Stimulated activated naive CD4-positive, alpha-beta T cell treated with Interleukin-2 at 50 U/mL for 16 hours (primary cell): Measurements from ENCODE around the gene DUSP28.

Experiments used
- DNase-seq: peaks from one replicate; lab custom pipeline; 2025; lab: John Stamatoyannopoulos, UW

DUSP28 gene

DNA sequence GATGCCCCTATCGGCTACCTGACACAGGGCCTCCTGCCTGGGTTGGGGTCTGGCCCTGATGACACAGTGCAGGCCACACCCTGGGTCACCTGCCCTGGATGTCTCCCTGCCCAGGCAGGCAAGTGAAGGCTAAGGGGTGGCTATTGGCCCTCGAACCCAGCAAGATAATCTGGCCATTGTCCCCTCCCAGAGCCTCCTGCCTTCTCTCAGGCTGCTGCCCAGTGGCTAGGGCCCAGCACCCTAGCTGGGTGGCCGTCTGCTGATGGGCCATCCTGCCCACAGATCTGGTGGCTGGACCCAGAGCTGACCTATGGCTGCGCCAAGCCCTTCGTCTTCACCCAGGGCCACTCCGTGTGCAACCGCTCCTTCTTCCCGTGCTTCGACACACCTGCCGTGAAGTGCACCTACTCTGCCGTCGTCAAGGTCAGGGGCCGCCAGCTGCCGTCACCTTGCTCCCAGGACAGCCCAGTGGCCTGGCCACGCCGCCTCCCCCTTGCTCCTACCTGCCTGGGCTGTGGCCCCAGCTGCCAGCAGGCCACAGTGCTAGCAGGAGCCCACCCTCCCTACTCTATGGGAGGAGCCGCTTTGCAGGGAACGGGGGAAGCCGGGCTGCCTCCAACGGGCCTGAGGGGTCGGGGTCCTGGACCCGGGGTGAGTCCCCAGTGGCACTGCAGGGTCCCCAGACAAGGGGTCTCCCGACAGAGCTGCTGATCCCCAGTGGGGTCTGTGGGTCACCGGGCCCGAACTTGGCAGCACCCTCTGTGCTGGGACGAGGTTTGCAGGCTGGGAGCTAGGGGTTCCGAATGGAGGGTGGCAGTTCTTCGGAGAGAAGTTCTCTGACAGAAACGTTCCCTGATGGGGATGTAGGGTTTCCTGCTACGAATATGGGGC is 12.2 kb downstream of the DUSP28 start:
- DNase-seq: no peak

DNA sequence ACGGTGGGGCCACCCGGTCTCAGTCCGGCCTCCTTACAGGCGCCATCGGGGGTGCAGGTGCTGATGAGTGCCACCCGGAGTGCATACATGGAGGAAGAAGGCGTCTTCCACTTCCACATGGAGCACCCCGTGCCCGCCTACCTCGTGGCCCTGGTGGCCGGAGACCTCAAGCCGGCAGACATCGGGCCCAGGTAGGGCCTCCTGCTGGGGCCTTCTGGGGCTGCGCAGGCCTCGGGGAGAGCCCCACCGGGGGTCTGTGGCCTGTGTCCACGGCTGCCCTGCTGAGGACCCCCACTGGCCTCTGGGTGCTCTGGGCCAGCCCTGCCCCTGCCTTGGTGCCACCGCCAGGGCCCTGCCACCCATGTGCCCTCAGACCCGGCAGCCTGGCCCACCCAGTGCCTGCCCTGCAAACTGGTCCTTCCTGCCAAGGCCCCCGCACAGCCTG is 12.9 kb downstream of the DUSP28 start:
- DNase-seq: no peak

DNA sequence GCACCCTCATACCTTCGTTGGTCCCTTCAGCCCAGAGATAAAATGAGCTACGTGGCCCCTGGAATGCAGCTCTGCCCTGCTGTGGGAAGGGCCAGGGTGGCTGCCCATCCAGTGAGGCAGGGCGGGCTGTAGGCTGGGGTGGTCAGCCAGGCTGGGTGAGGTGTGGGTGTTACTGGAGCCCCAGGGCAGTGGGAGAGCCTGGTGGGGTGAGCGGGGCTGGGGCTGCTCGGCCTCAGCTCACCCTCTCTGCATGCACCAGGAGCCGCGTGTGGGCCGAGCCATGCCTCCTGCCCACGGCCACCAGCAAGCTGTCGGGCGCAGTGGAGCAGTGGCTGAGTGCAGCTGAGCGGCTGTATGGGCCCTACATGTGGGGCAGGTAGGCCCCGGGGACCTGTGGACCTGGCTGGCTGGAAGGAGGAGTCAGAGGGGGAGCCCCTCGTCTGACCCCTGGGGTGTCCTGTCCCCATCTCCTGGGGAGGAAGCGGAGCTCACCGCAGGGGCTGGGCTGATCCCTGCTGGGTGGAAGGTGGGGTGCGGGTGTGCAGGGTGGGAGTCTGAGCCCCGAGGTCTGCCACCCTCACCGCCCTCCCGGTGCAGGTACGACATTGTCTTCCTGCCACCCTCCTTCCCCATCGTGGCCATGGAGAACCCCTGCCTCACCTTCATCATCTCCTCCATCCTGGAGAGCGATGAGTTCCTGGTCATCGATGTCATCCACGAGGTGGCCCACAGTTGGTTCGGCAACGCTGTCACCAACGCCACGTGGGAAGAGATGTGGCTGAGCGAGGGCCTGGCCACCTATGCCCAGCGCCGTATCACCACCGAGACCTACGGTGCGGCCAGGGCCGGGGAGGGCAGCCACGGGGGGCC is 13.6 kb downstream of the DUSP28 start:
- DNase-seq: no peak

DNA sequence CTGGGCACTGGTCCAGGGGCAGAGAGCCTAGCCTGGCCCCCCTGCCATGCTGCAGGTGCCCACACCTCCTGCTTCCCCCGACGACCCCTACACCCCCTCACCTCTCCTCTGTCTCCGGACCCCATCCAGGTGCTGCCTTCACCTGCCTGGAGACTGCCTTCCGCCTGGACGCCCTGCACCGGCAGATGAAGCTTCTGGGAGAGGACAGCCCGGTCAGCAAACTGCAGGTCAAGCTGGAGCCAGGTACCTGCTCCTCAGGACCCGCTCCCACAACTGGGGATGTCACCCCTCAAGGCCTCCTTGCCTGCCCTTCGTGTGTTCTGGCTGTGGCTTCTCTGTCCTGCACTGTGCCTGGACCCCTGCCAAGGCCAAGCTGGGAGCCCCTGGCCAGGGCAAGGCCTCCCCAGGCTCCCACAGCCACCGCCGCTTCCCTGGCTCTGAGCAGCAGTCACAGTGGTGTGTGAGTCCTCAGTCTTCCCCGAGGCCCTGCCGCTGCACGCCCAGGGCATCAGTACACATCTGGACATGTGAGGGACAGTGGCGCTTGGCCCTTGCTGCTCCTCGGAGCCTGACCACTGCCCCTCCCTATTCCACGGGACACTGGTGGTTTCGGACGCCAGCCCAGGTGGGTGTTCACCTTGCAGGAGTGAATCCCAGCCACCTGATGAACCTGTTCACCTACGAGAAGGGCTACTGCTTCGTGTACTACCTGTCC is 14.4 kb downstream of the DUSP28 start:
- no peak for DNase-seq

DNA sequence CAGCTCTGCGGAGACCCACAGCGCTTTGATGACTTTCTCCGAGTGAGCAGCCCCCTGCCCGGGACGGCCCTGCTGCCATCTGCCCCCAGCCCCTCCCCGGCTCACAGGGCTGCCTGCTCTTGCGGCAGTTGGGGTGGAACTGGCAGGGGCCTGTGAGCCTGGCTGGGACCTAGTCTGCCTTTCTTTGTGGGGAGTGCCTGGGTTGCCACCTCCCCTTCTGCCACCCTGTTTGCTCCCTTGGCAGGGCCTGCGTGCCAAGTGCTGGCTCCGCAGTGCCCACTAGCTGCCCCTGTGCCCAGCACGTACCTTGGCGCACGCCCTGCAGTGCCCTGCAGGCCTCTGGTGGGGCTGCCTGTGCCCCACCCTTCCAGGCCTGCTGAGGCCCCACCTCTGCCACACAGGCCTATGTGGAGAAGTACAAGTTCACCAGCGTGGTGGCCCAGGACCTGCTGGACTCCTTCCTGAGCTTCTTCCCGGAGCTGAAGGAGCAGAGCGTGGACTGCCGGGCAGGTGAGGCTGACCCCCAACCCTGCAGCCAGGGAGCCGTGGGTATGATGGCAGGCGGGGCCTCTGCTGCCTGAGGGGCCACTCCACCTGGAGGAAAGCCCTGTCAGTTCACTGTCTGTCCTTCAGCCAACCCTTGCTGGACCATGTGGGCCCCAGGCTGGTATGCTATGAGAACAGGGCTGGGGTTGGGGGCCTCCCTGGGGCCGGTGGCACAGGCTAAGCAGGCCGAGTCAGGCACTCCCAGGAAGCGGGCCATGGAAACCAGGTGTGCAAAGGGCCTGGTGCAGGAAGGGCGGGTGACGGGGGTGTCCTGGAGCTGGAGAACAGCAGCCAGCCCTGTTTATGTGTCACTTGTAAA is 15.2 kb downstream of the DUSP28 start:
- DNase-seq: no peak

DNA sequence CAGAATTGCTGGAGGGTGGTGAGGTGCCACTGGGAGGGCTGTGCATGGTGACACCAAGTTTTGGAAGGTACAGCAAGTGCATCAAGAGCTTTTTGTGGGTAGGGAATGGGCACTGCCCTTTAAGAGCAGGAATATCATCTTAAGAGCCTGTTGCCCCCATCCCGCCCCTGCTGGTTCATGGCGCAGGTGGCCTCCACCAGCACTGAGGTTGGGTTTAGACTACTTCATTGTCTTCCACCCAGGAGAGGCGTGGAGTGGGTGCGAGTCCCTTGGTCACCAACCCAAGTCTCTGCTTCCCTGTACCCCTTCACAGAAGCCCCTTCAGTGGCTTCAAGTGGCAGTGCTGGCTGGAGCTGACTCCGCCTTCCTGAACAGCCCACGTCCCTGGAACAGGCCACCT is 15.9 kb downstream of the DUSP28 start:
- DNase-seq: no peak

DNA sequence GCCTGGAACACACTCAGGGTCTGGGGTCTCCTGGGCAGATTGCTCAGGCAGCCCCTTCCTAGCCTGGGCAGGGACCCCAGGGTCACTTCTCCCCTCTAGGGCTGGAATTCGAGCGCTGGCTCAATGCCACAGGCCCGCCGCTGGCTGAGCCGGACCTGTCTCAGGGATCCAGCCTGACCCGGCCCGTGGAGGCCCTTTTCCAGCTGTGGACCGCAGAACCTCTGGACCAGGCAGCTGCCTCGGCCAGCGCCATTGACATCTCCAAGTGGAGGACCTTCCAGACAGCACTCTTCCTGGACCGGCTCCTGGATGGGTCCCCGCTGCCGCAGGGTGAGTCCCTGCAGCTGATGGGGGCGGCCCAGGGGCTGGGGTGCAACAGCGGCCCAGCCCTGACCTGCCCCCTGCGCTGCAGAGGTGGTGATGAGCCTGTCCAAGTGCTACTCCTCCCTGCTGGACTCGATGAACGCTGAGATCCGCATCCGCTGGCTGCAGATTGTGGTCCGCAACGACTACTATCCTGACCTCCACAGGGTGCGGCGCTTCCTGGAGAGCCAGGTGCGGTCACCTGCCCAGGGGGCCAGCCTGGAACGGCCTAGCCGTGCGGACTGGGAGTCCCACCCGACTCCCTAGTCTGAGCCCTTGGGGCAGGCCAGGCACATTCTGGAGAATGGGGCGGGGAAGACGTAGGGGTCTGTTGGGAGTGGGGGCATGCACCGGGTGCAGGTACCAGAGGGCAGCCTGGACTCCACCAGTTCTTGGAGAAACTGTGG is 16.5 kb downstream of the DUSP28 start:
- DNase-seq: no peak

DNA sequence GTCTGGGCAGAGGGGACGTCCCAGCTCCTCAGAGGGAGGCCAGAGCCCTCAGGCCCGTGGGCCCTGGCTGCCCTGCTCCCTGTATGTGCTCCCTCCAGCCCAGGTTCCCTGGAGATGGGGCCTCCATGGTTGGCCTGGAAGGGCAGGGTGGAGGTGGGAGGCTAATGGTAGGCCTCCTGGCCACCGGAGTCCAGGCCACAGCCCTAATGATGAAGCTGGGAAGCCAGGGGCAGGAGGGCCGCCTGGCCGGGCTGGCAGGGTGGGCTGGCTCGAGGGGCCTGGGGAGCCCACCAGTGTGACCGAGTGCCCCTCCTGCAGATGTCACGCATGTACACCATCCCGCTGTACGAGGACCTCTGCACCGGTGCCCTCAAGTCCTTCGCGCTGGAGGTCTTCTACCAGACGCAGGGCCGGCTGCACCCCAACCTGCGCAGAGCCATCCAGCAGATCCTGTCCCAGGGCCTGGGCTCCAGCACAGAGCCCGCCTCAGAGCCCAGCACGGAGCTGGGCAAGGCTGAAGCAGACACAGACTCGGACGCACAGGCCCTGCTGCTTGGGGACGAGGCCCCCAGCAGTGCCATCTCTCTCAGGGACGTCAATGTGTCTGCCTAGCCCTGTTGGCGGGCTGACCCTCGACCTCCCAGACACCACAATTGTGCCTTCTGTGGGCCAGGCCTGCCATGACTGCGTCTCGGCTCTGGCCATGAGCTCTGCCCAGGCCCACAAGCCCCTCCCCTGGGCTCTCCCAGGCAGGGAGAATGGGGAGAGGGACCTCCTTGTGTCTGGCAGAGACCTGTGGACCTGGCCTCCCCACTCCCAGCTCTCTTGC is 17.3 kb downstream of the DUSP28 start:
- DNase-seq: no peak

DNA sequence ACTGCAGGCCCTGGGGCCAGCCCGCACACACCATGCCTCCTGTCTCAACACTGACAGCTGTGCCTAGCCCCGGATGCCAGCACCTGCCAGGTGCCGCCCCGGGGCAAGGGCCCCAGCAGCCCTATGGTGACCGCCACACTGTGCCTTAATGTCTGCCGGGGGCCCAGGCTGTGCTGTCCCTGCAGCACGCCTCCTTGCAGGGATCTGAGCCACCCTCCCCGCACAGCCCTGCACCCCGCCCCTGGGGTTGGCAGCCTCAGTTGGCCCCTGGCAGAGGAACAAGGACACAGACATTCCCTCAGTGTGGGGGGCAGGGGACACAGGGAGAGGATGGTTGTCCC is 17.9 kb downstream of the DUSP28 start:
- DNase-seq: no peak

DNA sequence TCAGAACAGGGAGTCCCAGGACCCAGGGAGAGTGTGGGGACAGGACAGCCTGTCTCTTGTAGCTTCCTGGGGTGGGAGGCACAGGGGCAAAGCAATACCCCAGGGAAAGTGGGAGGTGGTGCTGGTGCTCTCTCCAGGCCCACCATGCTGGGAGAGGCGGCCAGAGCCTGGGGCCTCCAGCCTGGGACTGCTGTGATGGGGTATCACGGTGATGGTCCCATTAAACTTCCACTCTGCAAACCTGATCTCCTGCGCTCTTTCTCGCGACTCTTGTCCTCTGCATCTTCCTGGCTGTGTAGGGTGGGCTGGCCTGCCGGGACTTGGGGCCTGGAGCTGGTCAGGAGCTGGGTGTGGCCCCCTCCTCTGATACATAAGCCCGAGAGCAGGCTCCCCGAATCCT is 18.3 kb downstream of the DUSP28 start:
- DNase-seq: no peak

DNA sequence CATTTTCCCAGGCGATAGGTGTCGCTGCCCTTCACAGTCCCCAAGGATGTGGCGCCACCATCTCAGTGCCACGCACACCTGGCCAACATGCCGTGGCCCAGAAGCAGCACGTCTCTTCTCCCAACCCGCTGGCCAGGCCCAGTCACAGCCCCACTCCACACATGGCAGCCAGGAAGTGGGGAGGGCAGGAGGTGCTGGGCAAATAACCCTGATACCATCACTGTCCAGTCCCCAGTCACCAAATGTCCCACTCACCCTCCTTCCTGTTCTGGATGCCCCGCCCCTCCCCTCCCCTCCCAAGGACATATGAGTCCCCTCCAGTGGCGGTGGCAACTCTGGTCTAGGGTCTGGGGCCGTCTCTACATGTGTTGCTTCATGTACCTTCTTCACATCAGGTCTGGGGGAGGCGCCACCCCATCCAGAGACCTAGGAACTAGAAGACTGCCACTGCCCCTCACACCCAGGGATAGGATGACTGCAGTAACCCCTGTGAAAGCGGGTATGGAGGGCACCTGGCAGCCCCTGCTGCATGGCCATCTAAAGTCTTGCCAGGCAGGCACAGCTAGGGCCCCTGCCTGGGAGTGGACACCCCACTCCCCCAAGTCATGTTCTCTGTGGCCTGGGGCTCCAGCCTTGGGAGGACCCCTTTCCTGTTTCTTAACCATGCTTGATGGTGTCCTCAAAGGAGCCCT is 19.1 kb downstream of the DUSP28 start:
- no peak for DNase-seq

DNA sequence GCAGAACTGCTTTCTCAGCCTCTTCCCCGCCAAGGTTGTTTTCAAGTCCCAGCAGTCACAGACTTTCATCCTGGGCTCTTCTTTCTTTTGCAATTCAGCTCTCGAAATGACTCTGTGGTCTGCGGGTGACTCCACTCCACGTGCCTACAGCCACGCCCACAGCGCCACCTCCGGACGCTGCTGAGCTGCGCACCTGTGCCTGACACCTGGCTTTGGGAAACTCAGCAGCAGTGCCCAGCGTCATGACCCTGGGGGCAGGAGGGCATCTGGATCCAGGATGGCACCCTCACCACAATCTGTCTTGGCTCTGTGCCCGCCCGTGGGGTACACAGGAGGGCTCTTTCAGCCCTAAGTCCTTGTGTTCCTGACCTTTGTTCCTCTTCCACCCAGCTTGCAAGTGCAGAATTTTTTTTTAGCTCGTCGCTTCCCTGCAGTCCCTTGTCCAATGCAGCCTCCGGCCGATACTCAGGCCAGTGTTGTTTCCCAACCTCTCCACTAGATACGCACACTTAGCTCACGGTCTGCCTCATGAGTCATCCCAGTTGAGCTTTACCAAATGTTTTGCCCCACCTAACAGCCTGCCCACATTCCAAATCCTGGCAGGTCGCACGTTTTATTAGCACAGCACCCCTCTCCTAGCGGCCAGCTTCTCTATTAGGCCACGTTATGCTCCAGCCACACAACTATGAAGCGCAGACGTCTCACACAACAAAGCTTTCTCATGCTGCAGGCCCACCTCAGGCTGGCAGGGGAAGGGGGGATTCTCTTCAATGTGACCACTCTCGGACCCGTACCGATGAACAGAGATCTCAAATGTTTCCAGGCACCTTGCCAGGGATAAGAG is 19.8 kb downstream of the DUSP28 start:
- DNase-seq: peak; percentile 79

DNA sequence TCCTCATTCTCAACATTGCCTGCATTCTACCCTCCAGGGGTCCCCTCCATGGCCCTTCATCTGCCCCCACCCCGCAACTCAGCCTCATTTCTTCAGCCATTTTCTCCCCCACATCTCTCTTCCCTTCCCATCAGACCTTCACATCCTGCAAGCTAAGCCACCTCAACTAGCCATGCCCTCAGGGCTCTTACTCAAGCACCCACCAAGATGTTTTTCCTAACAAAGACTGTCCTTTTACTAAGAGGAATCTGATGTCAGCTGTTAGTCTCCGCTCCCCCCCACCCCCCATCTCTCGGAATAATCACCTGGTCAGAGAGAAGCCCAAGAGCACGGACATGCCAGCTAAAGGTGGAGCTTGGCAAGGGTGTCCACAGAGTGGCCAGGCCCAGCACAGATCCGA is 21.7 kb downstream of the DUSP28 start:
- DNase-seq: no peak

DNA sequence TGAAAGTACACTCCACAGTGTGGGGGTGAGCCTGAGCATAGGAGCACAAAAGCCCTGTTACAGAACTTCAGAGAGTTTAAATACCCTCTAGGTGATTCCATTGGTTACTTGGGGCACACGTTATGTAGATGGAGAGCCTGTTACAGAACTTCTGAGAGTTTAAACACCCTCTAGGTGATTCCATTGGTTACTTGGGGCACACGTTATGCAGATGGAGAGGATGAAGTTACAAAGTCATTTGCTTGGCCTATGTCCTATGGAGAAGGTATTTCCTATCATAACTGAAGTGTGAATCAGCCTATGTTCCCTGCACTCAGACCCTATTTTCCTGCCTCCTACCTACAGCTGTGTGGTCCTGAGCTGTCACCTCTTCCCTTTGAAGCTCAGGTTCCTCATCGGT is 22.6 kb downstream of the DUSP28 start:
- DNase-seq: no peak

DNA sequence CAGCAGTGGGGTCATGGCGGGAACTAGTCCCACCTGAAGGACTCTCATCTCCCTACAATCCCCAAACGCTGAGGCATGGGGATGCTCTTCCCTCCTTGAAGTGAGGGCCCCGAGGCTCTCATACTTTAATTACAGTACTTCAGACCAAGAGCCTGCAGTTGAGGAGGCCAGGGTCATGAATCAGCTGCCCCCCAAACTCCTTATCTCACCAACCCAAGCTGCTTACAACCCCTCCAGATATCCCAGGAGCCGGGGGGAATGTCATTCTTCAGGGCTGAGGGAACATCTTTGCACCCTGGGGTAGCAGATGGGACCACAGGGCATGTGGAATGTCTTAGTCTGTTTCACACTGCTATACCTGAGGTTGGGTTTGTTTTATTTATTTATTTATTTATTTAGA is 23.6 kb downstream of the DUSP28 start:
- no peak for DNase-seq

DNA sequence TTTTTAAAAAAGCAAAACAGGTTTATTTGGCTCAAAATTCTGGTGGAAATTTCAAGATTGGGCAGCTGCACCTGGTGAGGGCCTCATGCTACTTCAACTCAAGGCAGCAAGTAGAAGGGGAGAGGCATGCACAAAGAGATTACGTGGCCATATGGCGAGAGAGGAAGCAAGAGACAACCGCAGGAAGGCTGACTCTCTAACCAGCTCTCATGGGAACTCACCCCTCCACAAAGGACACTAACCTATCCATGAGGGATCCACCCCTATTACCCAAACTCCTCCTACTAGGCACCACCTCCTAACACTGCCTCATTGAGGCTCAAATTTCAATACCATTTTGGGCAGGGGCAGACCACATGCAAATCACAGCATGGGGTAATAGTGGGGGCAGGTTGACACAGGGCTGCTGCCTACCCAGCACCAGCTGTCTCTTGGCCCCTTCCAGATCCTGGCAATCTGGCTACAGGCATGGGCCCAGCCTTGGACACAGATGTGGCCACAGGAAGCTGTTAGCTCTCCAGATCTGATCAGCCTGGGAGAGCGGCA is 24.4 kb downstream of the DUSP28 start:
- no peak for DNase-seq

DNA sequence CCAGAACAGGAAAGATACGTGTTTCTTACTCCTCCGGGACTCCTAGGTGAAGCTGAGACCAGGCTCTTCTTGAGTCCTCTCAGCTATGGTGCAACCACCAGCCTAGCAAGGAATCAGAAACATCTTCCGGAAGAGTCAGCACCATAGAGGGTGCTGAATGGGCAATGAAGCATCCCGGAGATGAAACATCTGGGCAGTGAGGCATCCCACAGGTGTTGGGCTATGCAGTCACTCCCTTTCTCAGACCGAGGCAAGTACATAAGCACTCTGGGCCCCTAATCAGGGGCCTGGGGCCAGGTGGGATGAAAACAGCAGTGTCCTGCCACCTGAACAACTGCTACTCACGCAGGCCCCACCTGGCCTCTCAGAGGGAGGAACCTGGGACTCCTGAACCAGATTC is 24.9 kb downstream of the DUSP28 start:
- no peak for DNase-seq

DNA sequence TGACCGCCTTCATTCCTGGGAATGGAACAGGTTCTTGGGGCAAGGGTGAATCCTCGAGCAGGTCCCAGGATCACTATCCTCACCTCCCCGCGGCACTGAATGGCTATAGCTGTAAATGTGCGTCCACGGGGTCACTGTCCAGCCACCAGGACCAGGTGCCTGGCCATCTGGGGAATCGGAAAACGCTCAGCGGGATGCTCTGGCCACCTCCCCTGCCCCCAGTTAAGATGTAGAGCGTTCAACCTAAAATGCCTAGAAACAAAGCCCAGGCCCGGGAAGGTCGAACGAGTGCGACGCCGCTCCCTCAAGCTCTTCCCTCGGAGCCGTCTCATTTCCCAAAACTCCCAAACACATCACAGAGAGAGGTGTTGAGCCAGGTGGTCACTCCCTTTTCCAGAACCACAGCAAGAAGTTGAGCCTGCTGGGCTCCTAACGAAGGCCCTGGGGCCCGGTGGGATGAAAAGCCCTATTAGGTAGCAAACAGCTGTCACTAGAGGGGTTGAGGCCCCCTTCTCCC is 25.6 kb downstream of the DUSP28 start:
- DNase-seq: no peak
